ENCODE measurements around the gene GARIN3. TPM values are rescaled to one million over a fixed set of nuclear protein-coding genes. Genes with fewer than 3 reads are reported as not detected.
"Not testable (repeated sequence)": the region's sequence is repeated elsewhere in the genome, so short reads cannot be mapped to it uniquely, and the experiment has no call there.

GARIN3 gene
- total and polyA plus RNA-seq, 4 donors = not detected

GRCh38 chr5:157186309-157187045, 20.4 kb upstream of the GARIN3 start:
- no peaks in the 10 kb centered on the region for H3K27me3 ChIP-seq (ENCODE audit: control insufficient read depth, insufficient read depth, low read length)
- H3K36me3 ChIP-seq (ENCODE audit: control insufficient read depth, insufficient read depth, low read length) = no peaks in the 10 kb centered on the region
- H3K9me3 ChIP-seq (ENCODE audit: control insufficient read depth, insufficient read depth, low read length) = no peaks in the 10 kb centered on the region
- no peak overlapping the region for H3K27ac ChIP-seq (ENCODE audit: low read depth, low read length)
- H3K4me1 ChIP-seq (ENCODE audit: control insufficient read depth, insufficient read depth, low read length) = no peaks in the 10 kb centered on the region
- no peak overlapping the region for H3K4me3 ChIP-seq (ENCODE audit: low read depth, low read length)
- WGBS (ENCODE audit: insufficient coverage) = 91% methylated on average over 5 of the region's 12 CpGs
- DNase-seq (ENCODE audit: low read depth in 4 of 6, low spot score in 6 of 6) = no peak

- not testable (repeated sequence) for DNase-seq (ENCODE audit: low read depth in 4 of 6, low spot score in 6 of 6); H3K27me3 ChIP-seq (ENCODE audit: control insufficient read depth, insufficient read depth, low read length); H3K36me3 ChIP-seq (ENCODE audit: control insufficient read depth, insufficient read depth, low read length); H3K27ac ChIP-seq (ENCODE audit: low read depth, low read length); H3K4me1 ChIP-seq (ENCODE audit: control insufficient read depth, insufficient read depth, low read length); H3K9me3 ChIP-seq (ENCODE audit: control insufficient read depth, insufficient read depth, low read length); H3K4me3 ChIP-seq (ENCODE audit: low read depth, low read length)
- 99% methylated on average over 5 of the region's 6 CpGs for WGBS (ENCODE audit: insufficient coverage)
These were observed 19.1 kb upstream of the GARIN3 start for GRCh38 chr5:157185122-157185521.

GRCh38 chr5:157184117-157184670, 18.1 kb upstream of the GARIN3 start:
- H3K4me1 ChIP-seq (ENCODE audit: control insufficient read depth, insufficient read depth, low read length) = no peaks in the 10 kb centered on the region
- no peaks in the 10 kb centered on the region for H3K9me3 ChIP-seq (ENCODE audit: control insufficient read depth, insufficient read depth, low read length)
- H3K36me3 ChIP-seq (ENCODE audit: control insufficient read depth, insufficient read depth, low read length) = no peaks in the 10 kb centered on the region
- 92% methylated on average over 5 of the region's 8 CpGs for WGBS (ENCODE audit: insufficient coverage)
- no peaks in the 10 kb centered on the region for H3K27me3 ChIP-seq (ENCODE audit: control insufficient read depth, insufficient read depth, low read length)
- no peak for DNase-seq (ENCODE audit: low read depth in 4 of 6, low spot score in 6 of 6)
- H3K27ac ChIP-seq (ENCODE audit: low read depth, low read length) = no peak overlapping the region
- no peak overlapping the region for H3K4me3 ChIP-seq (ENCODE audit: low read depth, low read length)

GRCh38 chr5:157182143-157182757, 16.2 kb upstream of the GARIN3 start:
- no CpG with 5 or more reads among the region's 3 CpGs for WGBS (ENCODE audit: insufficient coverage)
- H3K27me3 ChIP-seq (ENCODE audit: control insufficient read depth, insufficient read depth, low read length) = no peaks in the 10 kb centered on the region
- H3K4me1 ChIP-seq (ENCODE audit: control insufficient read depth, insufficient read depth, low read length) = no peaks in the 10 kb centered on the region
- no peak overlapping the region for H3K4me3 ChIP-seq (ENCODE audit: low read depth, low read length)
- no peak overlapping the region for H3K27ac ChIP-seq (ENCODE audit: low read depth, low read length)
- no peak for DNase-seq (ENCODE audit: low read depth in 4 of 6, low spot score in 6 of 6)
- no peaks in the 10 kb centered on the region for H3K36me3 ChIP-seq (ENCODE audit: control insufficient read depth, insufficient read depth, low read length)
- peaks cover 1% of the 10 kb centered on the region for H3K9me3 ChIP-seq (ENCODE audit: control insufficient read depth, insufficient read depth, low read length)

DNA sequence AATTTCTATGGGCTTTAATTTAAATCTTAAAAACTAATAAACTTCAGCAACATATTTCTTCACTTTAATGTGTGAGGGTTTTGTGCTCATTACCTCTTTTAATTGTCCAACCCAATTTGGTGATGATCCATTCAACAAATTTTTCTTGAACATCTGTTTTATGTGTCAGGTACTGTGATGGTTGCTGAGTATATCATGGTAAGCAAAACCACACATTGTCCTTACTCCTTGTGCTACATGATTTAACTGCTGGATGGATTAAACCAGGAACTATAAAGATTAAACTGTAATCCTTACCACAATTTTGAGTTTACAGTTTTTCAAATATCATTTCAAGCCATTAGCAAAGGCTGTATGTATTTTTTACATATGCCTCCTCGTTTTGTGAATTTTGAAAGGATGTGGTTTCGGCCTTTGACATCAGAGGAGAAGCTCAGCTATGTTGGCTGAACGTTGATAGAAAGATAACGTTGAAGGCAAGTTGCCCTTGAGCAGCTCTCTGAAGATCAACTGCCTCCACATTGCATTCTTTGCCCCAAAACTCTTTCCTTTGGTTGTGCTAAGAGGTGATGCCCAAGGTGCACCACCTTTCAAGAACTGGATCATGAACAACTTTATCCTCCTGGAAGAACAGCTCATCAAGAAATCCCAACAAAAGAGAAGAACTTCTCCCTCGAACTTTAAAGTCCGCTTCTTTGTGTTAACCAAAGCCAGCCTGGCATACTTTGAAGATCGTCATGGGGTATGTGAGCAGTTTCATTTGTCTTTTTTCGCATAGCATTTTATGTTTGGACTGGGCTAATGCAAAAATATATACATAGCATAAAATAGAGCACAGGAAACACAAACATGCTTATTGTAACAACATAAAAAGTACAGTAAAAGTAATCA, 14.6 kb upstream of the GARIN3 start, which contains the start of gene ITK:
Gene ITK (plus strand): TSS at position 467 of the 891 bp plus-strand sequence. CDS start 138 bp downstream, at position 605.
- Histone ChIP-seq H3K36me3 (ENCODE audit: control insufficient read depth, insufficient read depth, low read length) (no peaks in the 10 kb centered on the region), H3K4me1 (ENCODE audit: control insufficient read depth, insufficient read depth, low read length) (no peaks in the 10 kb centered on the region), H3K4me3 (ENCODE audit: low read depth, low read length) (no peak within 1 kb of the TSS), H3K27me3 (ENCODE audit: control insufficient read depth, insufficient read depth, low read length) (no peaks in the 10 kb centered on the region), H3K27ac (ENCODE audit: low read depth, low read length) (no peak within 1 kb of the TSS), H3K9me3 (ENCODE audit: control insufficient read depth, insufficient read depth, low read length) (peaks cover 1% of the 10 kb centered on the region)
- DNase-seq (ENCODE audit: low read depth in 4 of 6, low spot score in 6 of 6) = no peak
- WGBS (ENCODE audit: insufficient coverage) = 86% methylated on average over 3 of the region's 8 CpGs

GRCh38 chr5:157178966-157179365, 12.9 kb upstream of the GARIN3 start:
- Histone ChIP-seq H3K4me3 (ENCODE audit: low read depth, low read length) (no peak overlapping the region), H3K27ac (ENCODE audit: low read depth, low read length) (no peak overlapping the region), H3K4me1 (ENCODE audit: control insufficient read depth, insufficient read depth, low read length) (no peaks in the 10 kb centered on the region), H3K27me3 (ENCODE audit: control insufficient read depth, insufficient read depth, low read length) (no peaks in the 10 kb centered on the region), H3K36me3 (ENCODE audit: control insufficient read depth, insufficient read depth, low read length) (no peaks in the 10 kb centered on the region), H3K9me3 (ENCODE audit: control insufficient read depth, insufficient read depth, low read length) (peaks cover 1% of the 10 kb centered on the region)
- no peak for DNase-seq (ENCODE audit: low read depth in 4 of 6, low spot score in 6 of 6)
- WGBS (ENCODE audit: insufficient coverage) = 93% methylated on average over 2 of the region's 3 CpGs

DNA sequence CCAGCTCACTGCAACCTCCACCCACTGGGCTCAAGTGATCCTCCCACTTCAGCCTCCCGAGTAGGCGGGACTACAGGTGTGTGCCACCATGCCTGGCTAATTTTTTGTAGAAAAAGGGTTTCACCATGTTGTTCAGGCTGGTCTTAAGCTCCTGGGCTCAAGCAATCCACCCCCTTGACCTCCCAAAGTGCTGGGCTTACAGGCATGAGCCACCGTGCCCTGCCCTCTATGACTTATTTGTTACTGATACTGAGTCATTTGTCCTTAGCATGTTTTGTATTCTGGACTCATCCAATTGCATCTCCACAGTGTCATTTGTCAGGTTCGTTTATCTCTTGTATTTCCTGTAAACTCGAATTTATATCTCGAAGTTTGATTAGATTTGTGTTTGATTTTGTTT, 11.9 kb upstream of the GARIN3 start:
- no peak overlapping the region for H3K4me3 ChIP-seq (ENCODE audit: low read depth, low read length)
- H3K27me3 ChIP-seq (ENCODE audit: control insufficient read depth, insufficient read depth, low read length) = no peaks in the 10 kb centered on the region
- 100% methylated on average over 1 of the region's 6 CpGs for WGBS (ENCODE audit: insufficient coverage)
- no peaks in the 10 kb centered on the region for H3K36me3 ChIP-seq (ENCODE audit: control insufficient read depth, insufficient read depth, low read length)
- no peak overlapping the region for H3K27ac ChIP-seq (ENCODE audit: low read depth, low read length)
- H3K9me3 ChIP-seq (ENCODE audit: control insufficient read depth, insufficient read depth, low read length) = peaks cover 1% of the 10 kb centered on the region
- H3K4me1 ChIP-seq (ENCODE audit: control insufficient read depth, insufficient read depth, low read length) = no peaks in the 10 kb centered on the region
- no peak for DNase-seq (ENCODE audit: low read depth in 4 of 6, low spot score in 6 of 6)

DNA sequence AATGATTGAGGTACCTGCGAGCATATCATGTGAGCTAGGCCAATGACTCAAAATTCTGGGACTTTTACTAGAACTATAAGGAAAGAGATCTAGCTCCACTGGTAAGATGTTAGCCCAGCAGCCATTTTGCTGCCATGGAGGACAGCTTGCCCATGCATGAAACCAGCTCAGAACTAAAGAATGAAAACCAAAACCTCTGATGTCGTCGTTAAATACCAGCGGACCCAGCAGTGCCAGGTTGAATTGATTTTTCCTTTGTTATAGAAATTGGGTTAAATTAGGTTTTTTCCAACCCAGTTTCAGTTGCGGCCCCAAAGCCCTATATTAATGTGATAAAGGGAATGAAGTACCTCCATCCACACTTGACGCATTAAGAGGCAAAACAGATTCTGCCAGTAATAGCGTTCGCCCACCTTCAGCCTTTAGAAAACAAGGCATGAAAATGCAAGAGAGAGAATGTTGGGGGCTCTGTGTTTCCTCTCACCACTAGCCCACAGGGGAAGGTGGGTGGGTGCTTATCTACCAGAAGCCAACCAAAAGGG, 9.1 kb upstream of the GARIN3 start:
- H3K4me1 ChIP-seq (ENCODE audit: control insufficient read depth, insufficient read depth, low read length) = no peaks in the 10 kb centered on the region
- H3K4me3 ChIP-seq (ENCODE audit: low read depth, low read length) = no peak overlapping the region
- H3K27me3 ChIP-seq (ENCODE audit: control insufficient read depth, insufficient read depth, low read length) = no peaks in the 10 kb centered on the region
- WGBS (ENCODE audit: insufficient coverage) = 91% methylated on average over 1 of the region's 8 CpGs
- H3K36me3 ChIP-seq (ENCODE audit: control insufficient read depth, insufficient read depth, low read length) = no peaks in the 10 kb centered on the region
- DNase-seq (ENCODE audit: low read depth in 4 of 6, low spot score in 6 of 6) = no peak
- peaks cover 1% of the 10 kb centered on the region for H3K9me3 ChIP-seq (ENCODE audit: control insufficient read depth, insufficient read depth, low read length)
- H3K27ac ChIP-seq (ENCODE audit: low read depth, low read length) = no peak overlapping the region

- 71% methylated on average over 2 of the region's 2 CpGs for WGBS (ENCODE audit: insufficient coverage)
- Histone ChIP-seq H3K4me1 (ENCODE audit: control insufficient read depth, insufficient read depth, low read length) (no peaks in the 10 kb centered on the region), H3K9me3 (ENCODE audit: control insufficient read depth, insufficient read depth, low read length) (no peaks in the 10 kb centered on the region), H3K27me3 (ENCODE audit: control insufficient read depth, insufficient read depth, low read length) (no peaks in the 10 kb centered on the region), H3K36me3 (ENCODE audit: control insufficient read depth, insufficient read depth, low read length) (no peaks in the 10 kb centered on the region), H3K4me3 (ENCODE audit: low read depth, low read length) (no peak overlapping the region), H3K27ac (ENCODE audit: low read depth, low read length) (no peak overlapping the region)
- DNase-seq (ENCODE audit: low read depth in 4 of 6, low spot score in 6 of 6) = no peak
These were observed 6.3 kb upstream of the GARIN3 start for GRCh38 chr5:157172403-157172802.
